IMR-90 (cell line): ENCODE measurements around the gene TRIM63. TPM values are rescaled to one million over a fixed set of nuclear protein-coding genes. Genes with fewer than 3 reads are reported as not detected.

ENCODE experiments used
- ATAC-seq: fragments of 200-7000 bp; cut with Tn5 transposase; 2 replicates; pipeline ENCODE4 v1.9.1; 2020; ENCODE audit warnings: low read depth, mild to moderate bottlenecking, moderate library complexity
- BruUV-seq: library from RNA; stranded (reverse); fragments of 400-500 nt; replicated peaks from 2 replicates; lab custom pipeline; 2021; lab: Mats Ljungman, UMichigan
- CTCF ChIA-PET: fragments of 300-600 bp; formaldehyde crosslinking; extraction: SDS; loops from one replicate; lab custom pipeline; 2021; ENCODE audit warnings: antibody characterized with exemption; lab: Yijun Ruan, JAX
- POLR2A ChIA-PET: fragments of 300-600 bp; sonication (Branson Sonifier 250); formaldehyde crosslinking; loops from one replicate; lab custom pipeline; 2022; ENCODE audit warnings: antibody characterized with exemption; ENCODE audit not compliant: unreplicated experiment; lab: Charles Lee
- DNase-seq: peaks from one replicate; pipeline ENCODE4 v3.0.0; 2013
- H2AFZ ChIP-seq: replicated peaks from 2 replicates; pipeline ENCODE3; 2013; ENCODE audit warnings: low read length, mild to moderate bottlenecking; ENCODE audit not compliant: poor library complexity
- H2AK5ac ChIP-seq: 2 replicates; pipeline ENCODE4 v1.6.1; 2013; ENCODE audit warnings: low read depth, low read length, inconsistent platforms
- H2AK9ac ChIP-seq: replicated peaks from 2 replicates; pipeline ENCODE3; 2013; ENCODE audit warnings: mild to moderate bottlenecking, low read depth, low read length, moderate library complexity; ENCODE audit not compliant: poor library complexity
- H2BK120ac ChIP-seq: 2 replicates; pipeline ENCODE4 v1.6.1; 2013; ENCODE audit warnings: low read depth, low read length, inconsistent platforms
- H2BK15ac ChIP-seq: 3 replicates; pipeline ENCODE4 v1.6.1; 2013; ENCODE audit warnings: low read depth, low read length, inconsistent platforms
- H2BK20ac ChIP-seq: 2 replicates; pipeline ENCODE4 v1.6.1; 2013; ENCODE audit warnings: low read depth, mild to moderate bottlenecking, inconsistent platforms, low read length, moderate library complexity
- H2BK5ac ChIP-seq: 2 replicates; pipeline ENCODE4 v1.6.1; 2013; ENCODE audit warnings: mild to moderate bottlenecking, low read depth, low read length, inconsistent platforms; ENCODE audit not compliant: poor library complexity, severe bottlenecking
- H3K14ac ChIP-seq: replicated peaks from 2 replicates; pipeline ENCODE4 v1.6.1; 2013; ENCODE audit warnings: low read depth, low read length, inconsistent platforms
- H3K18ac ChIP-seq: 2 replicates; pipeline ENCODE4 v1.6.1; 2013; ENCODE audit warnings: low read depth, low read length, control low read depth
- H3K23ac ChIP-seq: 2 replicates; pipeline ENCODE4 v1.6.1; 2013; ENCODE audit warnings: low read depth, low read length, inconsistent platforms
- H3K27ac ChIP-seq: 2 replicates; pipeline ENCODE4 v1.5.1; 2013; ENCODE audit warnings: mild to moderate bottlenecking, control low read depth, low read length; ENCODE audit not compliant: insufficient read depth
- H3K27me3 ChIP-seq: 2 replicates; pipeline ENCODE4 v1.6.1; 2013; ENCODE audit warnings: low read length; ENCODE audit not compliant: control insufficient read depth, insufficient read depth
- H3K36me3 ChIP-seq: 2 replicates; pipeline ENCODE4 v1.6.1; 2013; ENCODE audit warnings: low read length, mixed read lengths; ENCODE audit not compliant: control insufficient read depth, insufficient read depth
- H3K4ac ChIP-seq: 2 replicates; pipeline ENCODE4 v1.6.1; 2013; ENCODE audit warnings: low read depth, low read length, inconsistent platforms
- H3K4me1 ChIP-seq: 2 replicates; pipeline ENCODE4 v1.6.1; 2013; ENCODE audit warnings: low read length, mixed read lengths; ENCODE audit not compliant: control insufficient read depth, insufficient read depth
- H3K4me2 ChIP-seq: 2 replicates; pipeline ENCODE4 v1.6.1; 2013; ENCODE audit warnings: low read depth, mild to moderate bottlenecking, control low read depth, low read length, moderate library complexity
- H3K4me3 ChIP-seq: 2 replicates; pipeline ENCODE4 v1.5.1; 2013; ENCODE audit warnings: low read depth, mild to moderate bottlenecking, control low read depth, low read length, moderate library complexity; ENCODE audit not compliant: insufficient read depth
- H3K56ac ChIP-seq: 2 replicates; pipeline ENCODE4 v1.6.1; 2013; ENCODE audit warnings: low read length, inconsistent platforms; ENCODE audit not compliant: insufficient read depth; ENCODE audit errors: extremely low read depth
- H3K79me1 ChIP-seq, 2 experiments: 2 replicates each; pipeline ENCODE4 v1.6.1; 2013; ENCODE audit warnings: low read length in 2 of 2, inconsistent platforms in 1 of 2, low read depth in 1 of 2
- H3K9ac ChIP-seq: 2 replicates; pipeline ENCODE4 v1.6.1; 2013; ENCODE audit warnings: low read depth, low read length, control low read depth
- H3K9me1 ChIP-seq: 2 replicates; pipeline ENCODE4 v1.6.1; 2013; ENCODE audit warnings: low read length, inconsistent platforms; ENCODE audit not compliant: insufficient read depth
- H3K9me3 ChIP-seq: 2 replicates; pipeline ENCODE4 v1.6.1; 2013; ENCODE audit warnings: low read length; ENCODE audit not compliant: control insufficient read depth, insufficient read depth
- H4K20me1 ChIP-seq: 2 replicates; pipeline ENCODE4 v1.6.1; 2013; ENCODE audit warnings: low read length, inconsistent platforms; ENCODE audit not compliant: insufficient read depth
- H4K5ac ChIP-seq: 2 replicates; pipeline ENCODE4 v1.6.1; 2013; ENCODE audit warnings: mild to moderate bottlenecking, low read depth, low read length, control low read depth
- H4K8ac ChIP-seq, 2 experiments: 2 replicates each; pipeline ENCODE4 v1.6.1; 2013; ENCODE audit warnings: low read depth in 2 of 2, low read length in 2 of 2, control low read depth in 1 of 2, inconsistent platforms in 1 of 2
- H4K91ac ChIP-seq: 2 replicates; pipeline ENCODE4 v1.6.1; 2013; ENCODE audit warnings: low read depth, low read length, inconsistent platforms; ENCODE audit not compliant: insufficient read depth
- BHLHE40 ChIP-seq: fragments of 150-350 bp; IDR thresholded peaks from 2 replicates; pipeline ENCODE4 v1.6.1; 2016; ENCODE audit warnings: mild to moderate bottlenecking, low read depth, low read length
- CHD1 ChIP-seq: IDR thresholded peaks from 2 replicates; pipeline ENCODE4 v1.6.1; 2012; ENCODE audit warnings: low read depth, low read length, improper control_type of control experiment
- FOS ChIP-seq: fragments of 150-350 bp; IDR thresholded peaks from 2 replicates; pipeline ENCODE4 v1.6.1; 2016; ENCODE audit warnings: low read depth, low read length
- MAFK ChIP-seq: IDR thresholded peaks from 2 replicates; pipeline ENCODE4 v1.6.1; 2012; ENCODE audit warnings: low read depth, low read length, improper control_type of control experiment
- MAZ ChIP-seq: IDR thresholded peaks from 2 replicates; pipeline ENCODE4 v1.6.1; 2012; ENCODE audit warnings: low read depth, mild to moderate bottlenecking, low read length, improper control_type of control experiment, moderate library complexity, borderline replicate concordance
- MXI1 ChIP-seq: IDR thresholded peaks from 2 replicates; pipeline ENCODE4 v1.6.1; 2012; ENCODE audit warnings: low read depth, mild to moderate bottlenecking, low read length, moderate library complexity, borderline replicate concordance
- NFE2L2 ChIP-seq: fragments of 150-350 bp; IDR thresholded peaks from 2 replicates; pipeline ENCODE4 v1.6.1; 2016; ENCODE audit warnings: low read depth, mild to moderate bottlenecking, low read length
- POLR2A ChIP-seq: IDR thresholded peaks from 2 replicates; pipeline ENCODE4 v1.6.1; 2012; ENCODE audit warnings: mild to moderate bottlenecking, low read depth, low read length
- RAD21 ChIP-seq: IDR thresholded peaks from 2 replicates; pipeline ENCODE4 v1.6.1; 2012; ENCODE audit warnings: low read length, improper control_type of control experiment
- RCOR1 ChIP-seq: IDR thresholded peaks from 2 replicates; pipeline ENCODE4 v1.6.1; 2012; ENCODE audit warnings: mild to moderate bottlenecking, low read length, improper control_type of control experiment; ENCODE audit not compliant: insufficient replicate concordance
- RFX5 ChIP-seq: IDR thresholded peaks from 2 replicates; pipeline ENCODE4 v1.8.0; 2012; ENCODE audit warnings: low read depth, mild to moderate bottlenecking, low read length, moderate library complexity
- SMC3 ChIP-seq: fragments of 150-350 bp; IDR thresholded peaks from 2 replicates; pipeline ENCODE4 v1.6.1; 2016; ENCODE audit warnings: low read depth, mild to moderate bottlenecking, antibody characterized with exemption, low read length, moderate library complexity
- WGBS, 2 experiments: methylation state at CpG; one replicate each; pipeline versions ENCODE4 v1.1.5 to v1.1.7; 2013; ENCODE audit warnings: missing lambda C conversion rate in 2 of 2; ENCODE audit not compliant: insufficient read length in 1 of 2; ENCODE audit errors: extremely low coverage in 2 of 2; 5-methylcytosine and 5-hydroxymethylcytosine counted together
- dilution Hi-C: fragments of 300-500 bp; cut with HindIII; formaldehyde crosslinking; loops from one replicate; pipeline ENCODE4 v1.14.3; 2018; ENCODE audit warnings: low sequenced_read_pairs; ENCODE audit not compliant: unreplicated experiment
- in situ Hi-C: fragments of 300-500 bp; cut with MboI; formaldehyde crosslinking; loops from 3 replicates; pipeline ENCODE4 v1.14.3; 2019; ENCODE audit warnings: low sequenced_read_pairs, inconsistent platforms, mixed read lengths
- intact Hi-C: fragments of 100-400 bp; cut with micrococcal nuclease; formaldehyde crosslinking; loops from 2 replicates; pipeline ENCODE4 v1.10.0; 2022
- polyA plus RNA-seq, 3 experiments: library from polyadenylated mRNA; depleted of rRNA; stranded (reverse); fragments of >200 nt; gene quantifications; 2 replicates each; pipeline ENCODE4 v1.2.3, GENCODE V29; 2012; ENCODE audit warnings: low replicate concordance in 1 of 3
- total RNA-seq: library from RNA; depleted of rRNA; stranded (reverse); fragments of >200 nt; gene quantifications from 2 replicates; pipeline ENCODE4 v1.2.3, GENCODE V29; 2012
- TF ChIP-seq, protein P1 (sequence below): fragments of 150-350 bp; IDR thresholded peaks from 2 replicates; pipeline ENCODE4 v1.6.1; 2016; ENCODE audit warnings: low read depth, mild to moderate bottlenecking, low read length, moderate library complexity, borderline replicate concordance
- TF ChIP-seq, protein P2 (sequence below): fragments of 150-350 bp; IDR thresholded peaks from 2 replicates; pipeline ENCODE4 v1.6.1; 2017; ENCODE audit warnings: mild to moderate bottlenecking, antibody characterized with exemption, low read length, low read depth

TRIM63 gene
- total and polyA plus RNA-seq, 2 of the 4 experiments (the other 2 are of a cell fraction) = not detected

DNA sequence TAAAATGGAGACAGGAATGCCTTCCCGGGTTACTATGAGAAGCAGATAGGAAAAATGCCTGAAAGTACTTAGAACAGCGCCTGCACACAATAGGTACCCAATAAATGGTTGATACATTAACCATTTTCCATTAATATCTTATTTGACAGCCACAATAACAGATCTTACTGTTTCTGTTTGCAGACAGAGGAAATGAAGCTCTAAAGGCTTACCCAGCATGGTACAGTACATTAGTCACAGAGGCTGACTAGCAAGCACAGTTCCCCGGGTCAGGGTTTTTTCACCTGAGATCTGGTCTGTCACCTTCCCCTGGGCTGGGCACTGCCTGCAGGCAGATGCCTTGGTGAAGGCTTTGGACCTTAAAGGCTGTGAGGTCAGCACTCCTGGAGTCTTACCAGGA lies 2.9 kb downstream of the TRIM63 start:
- BruUV-seq = no TSS peak
- no peak overlapping the region for H2AK5ac ChIP-seq
- H3K9me1 ChIP-seq = no peaks in the 10 kb centered on the region
- H3K23ac ChIP-seq = no peak overlapping the region
- no peak overlapping the region for H2BK5ac ChIP-seq
- H4K91ac ChIP-seq = no peak overlapping the region
- ATAC-seq (no peak), DNase-seq (no peak)
- H3K56ac ChIP-seq = no peak overlapping the region
- no peak overlapping the region for H4K8ac ChIP-seq
- in situ Hi-C loops = no loop called here
- H4K20me1 ChIP-seq = no peaks in the 10 kb centered on the region
- H2BK20ac ChIP-seq = no peak overlapping the region
- H3K18ac ChIP-seq = no peak overlapping the region
- no peak overlapping the region for H2BK15ac ChIP-seq
- no peak overlapping the region for H3K9ac ChIP-seq
- H2AFZ ChIP-seq = no peak overlapping the region
- no peak overlapping the region for H4K5ac ChIP-seq
- H3K4me1 ChIP-seq = no peaks in the 10 kb centered on the region
- H3K4me3 ChIP-seq = no peak overlapping the region
- ChIA-PET POLR2A (no interaction called here), CTCF (no interaction called here)
- no peaks in the 10 kb centered on the region for H3K79me1 ChIP-seq
- no peaks in the 10 kb centered on the region for H3K36me3 ChIP-seq
- H3K9me3 ChIP-seq = no peaks in the 10 kb centered on the region
- H3K27ac ChIP-seq = no peak overlapping the region
- H3K14ac ChIP-seq = no peak overlapping the region
- no peak overlapping the region for H2AK9ac ChIP-seq
- TF ChIP-seq CHD1 (no peak), BHLHE40 (no peak), RFX5 (no peak), MXI1 (no peak), FOS (no peak), MAZ (no peak), MAFK (no peak), POLR2A (no peak), RAD21 (no peak), NFE2L2 (no peak), SMC3 (no peak), RCOR1 (no peak)
- TF ChIP-seq, protein P1, sequence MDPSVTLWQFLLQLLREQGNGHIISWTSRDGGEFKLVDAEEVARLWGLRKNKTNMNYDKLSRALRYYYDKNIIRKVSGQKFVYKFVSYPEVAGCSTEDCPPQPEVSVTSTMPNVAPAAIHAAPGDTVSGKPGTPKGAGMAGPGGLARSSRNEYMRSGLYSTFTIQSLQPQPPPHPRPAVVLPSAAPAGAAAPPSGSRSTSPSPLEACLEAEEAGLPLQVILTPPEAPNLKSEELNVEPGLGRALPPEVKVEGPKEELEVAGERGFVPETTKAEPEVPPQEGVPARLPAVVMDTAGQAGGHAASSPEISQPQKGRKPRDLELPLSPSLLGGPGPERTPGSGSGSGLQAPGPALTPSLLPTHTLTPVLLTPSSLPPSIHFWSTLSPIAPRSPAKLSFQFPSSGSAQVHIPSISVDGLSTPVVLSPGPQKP = no peak
- TF ChIP-seq, protein P2, sequence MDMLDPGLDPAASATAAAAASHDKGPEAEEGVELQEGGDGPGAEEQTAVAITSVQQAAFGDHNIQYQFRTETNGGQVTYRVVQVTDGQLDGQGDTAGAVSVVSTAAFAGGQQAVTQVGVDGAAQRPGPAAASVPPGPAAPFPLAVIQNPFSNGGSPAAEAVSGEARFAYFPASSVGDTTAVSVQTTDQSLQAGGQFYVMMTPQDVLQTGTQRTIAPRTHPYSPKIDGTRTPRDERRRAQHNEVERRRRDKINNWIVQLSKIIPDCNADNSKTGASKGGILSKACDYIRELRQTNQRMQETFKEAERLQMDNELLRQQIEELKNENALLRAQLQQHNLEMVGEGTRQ = no peak
- no peak overlapping the region for H3K4me2 ChIP-seq
- intact Hi-C loops = no loop called here
- WGBS, 2 experiments = 58% methylated on average over 2 of the region's 3 CpGs; no CpG with 5 or more reads in 1 of the 2 experiments
- H3K4ac ChIP-seq = no peak overlapping the region
- H3K27me3 ChIP-seq = peaks cover 76% of the 10 kb centered on the region
- dilution Hi-C loops = no loop called here
- H2BK120ac ChIP-seq = no peak overlapping the region
